ENCODE results near the gene HCAR3. TPM values are rescaled to one million over a fixed set of nuclear protein-coding genes. Genes with fewer than 3 reads are reported as not detected.

The HCAR3 gene
- total and polyA plus RNA-seq, 2 of the 13 experiments (the other 11 are each of a cell fraction or from before 2014, with no cell fraction given): 0.11 to 12.8 TPM

GRCh38 chr12:122752464-122753318, 36.1 kb upstream of the HCAR3 start, which contains the start of gene DENR (continued):
- peak; percentile 54 for TF ChIP-seq ZNF407 (CRISPR knock-in tag; IDR thresholded peaks at IDR 0.05; ENCODE audit: not compliant biosample characterization)
- TF ChIP-seq U2AF1 (optimal IDR thresholded peaks at IDR 0.05; ENCODE audit: low read depth, low read length): no peak
- no peak for TF ChIP-seq TEAD2 (CRISPR knock-in tag; IDR thresholded peaks at IDR 0.05)
- TF ChIP-seq ZNF124 (CRISPR knock-in tag; IDR thresholded peaks at IDR 0.05): peak; percentile 85; the same call in 1 of the 2 replicates
- TF ChIP-seq SRSF9 (IDR thresholded peaks at IDR 0.05; ENCODE audit: borderline replicate concordance, insufficient read depth, low read depth, low read length, poor library complexity, severe bottlenecking): no peak
- peak; percentile 87 for TF ChIP-seq MED1 (CRISPR knock-in tag; IDR thresholded peaks at IDR 0.05)
- no peak for TF ChIP-seq ZBTB3 (CRISPR knock-in tag; IDR thresholded peaks at IDR 0.05; ENCODE audit: borderline replicate concordance, low read depth)
- TF ChIP-seq NR2F1 (CRISPR knock-in tag; IDR thresholded peaks at IDR 0.05): no peak
- peak; percentile 50; the same call in 1 of the 2 replicates for TF ChIP-seq NFYB (CRISPR knock-in tag; IDR thresholded peaks at IDR 0.05)
- peak; percentile 65; the same call in 1 of the 2 replicates for TF ChIP-seq POGK (CRISPR knock-in tag; conservative IDR thresholded peaks at IDR 0.05)
- peak; percentile 99 for TF ChIP-seq SPEN (CRISPR knock-in tag; IDR thresholded peaks at IDR 0.05; ENCODE audit: low read depth)
- TF ChIP-seq ZBTB2 (CRISPR knock-in tag; IDR thresholded peaks at IDR 0.05; ENCODE audit: low read depth): peak; percentile 55; the same call in 1 of the 2 replicates
- TF ChIP-seq HNRNPLL (IDR thresholded peaks at IDR 0.05; ENCODE audit: low read depth, low read length, poor library complexity, severe bottlenecking): peak; percentile 97
- TF ChIP-seq SAP130 (CRISPR knock-in tag; IDR thresholded peaks at IDR 0.05; ENCODE audit: low read depth): peak; percentile 92
- TF ChIP-seq JARID2 (CRISPR knock-in tag; IDR thresholded peaks at IDR 0.05; ENCODE audit: insufficient replicate concordance): peak; percentile 84
- TF ChIP-seq ZSCAN22 (CRISPR knock-in tag; IDR thresholded peaks at IDR 0.05): no peak
